Measurements from ENCODE around the gene MCAM.

The MCAM gene

GRCh38 chr11:119355091-119355843, 38.3 kb upstream of the MCAM start:
- in situ Hi-C loops (cut with HindIII; ENCODE audit: low sequenced_read_pairs), result loop anchor here (25.0 kb wide), 1 partner anchor 357 kb away; no protein-coding TSS in a partner anchor

GRCh38 chr11:119352857-119353260, 35.9 kb upstream of the MCAM start:
- in situ Hi-C loops (cut with HindIII; ENCODE audit: low sequenced_read_pairs), result loop anchor here (5.0 to 25.0 kb wide), 2 partner anchors 74 to 359 kb away; no protein-coding TSS in a partner anchor
- no peak for DNase-seq (ENCODE audit: low read depth)

More at GRCh38 chr11:119355091-119355843, 38.3 kb upstream of the MCAM start:
- no peak overlapping the region for H3K4me3 ChIP-seq (ENCODE audit: low read depth, low read length)
- no peak for DNase-seq (ENCODE audit: low read depth)
- TF ChIP-seq CTCF (IDR thresholded peaks at IDR 0.05; ENCODE audit: low read depth, low read length, missing control alignments), result no peak

GRCh38 chr11:119351232-119351631, 34.3 kb upstream of the MCAM start:
- in situ Hi-C loops (cut with HindIII; ENCODE audit: low sequenced_read_pairs), result loop anchor here (5.0 to 25.0 kb wide), 2 partner anchors 76 to 361 kb away; no protein-coding TSS in a partner anchor
- H3K4me3 ChIP-seq (ENCODE audit: low read depth, low read length), result no peak overlapping the region
- no peak for DNase-seq (ENCODE audit: low read depth)

More at GRCh38 chr11:119352857-119353260, 35.9 kb upstream of the MCAM start:
- no peak overlapping the region for H3K4me3 ChIP-seq (ENCODE audit: low read depth, low read length)
- TF ChIP-seq CTCF (IDR thresholded peaks at IDR 0.05; ENCODE audit: low read depth, low read length, missing control alignments), result no peak

GRCh38 chr11:119350302-119350701, 33.4 kb upstream of the MCAM start:
- no peak overlapping the region for H3K4me3 ChIP-seq (ENCODE audit: low read depth, low read length)
- no peak for DNase-seq (ENCODE audit: low read depth)
- in situ Hi-C loops (cut with HindIII; ENCODE audit: low sequenced_read_pairs), result loop anchor here (5.0 to 25.0 kb wide), 2 partner anchors 77 to 362 kb away; no protein-coding TSS in a partner anchor
- TF ChIP-seq CTCF (IDR thresholded peaks at IDR 0.05; ENCODE audit: low read depth, low read length, missing control alignments), result no peak

More at GRCh38 chr11:119351232-119351631, 34.3 kb upstream of the MCAM start:
- no peak for TF ChIP-seq CTCF (IDR thresholded peaks at IDR 0.05; ENCODE audit: low read depth, low read length, missing control alignments)

- TF ChIP-seq CTCF (IDR thresholded peaks at IDR 0.05; ENCODE audit: low read depth, low read length, missing control alignments), result no peak
- no peak for DNase-seq (ENCODE audit: low read depth)
- no peak overlapping the region for H3K4me3 ChIP-seq (ENCODE audit: low read depth, low read length)
- in situ Hi-C loops (cut with HindIII; ENCODE audit: low sequenced_read_pairs), result no loop called here
Observed at GRCh38 chr11:119347940-119348605, 31.1 kb upstream of the MCAM start.

- no peak for DNase-seq (ENCODE audit: low read depth)
- no peak for TF ChIP-seq CTCF (IDR thresholded peaks at IDR 0.05; ENCODE audit: low read depth, low read length, missing control alignments)
- H3K4me3 ChIP-seq (ENCODE audit: low read depth, low read length), result no peak overlapping the region
- in situ Hi-C loops (cut with HindIII; ENCODE audit: low sequenced_read_pairs), result no loop called here
Observed at GRCh38 chr11:119347242-119347641, 30.3 kb upstream of the MCAM start.
